HS-5 (cell line): ENCODE data around the gene ZYG11B.
"Not testable (repeated sequence)": the region's sequence is repeated elsewhere in the genome, so short reads cannot be mapped to it uniquely, and the experiment has no call there.

ENCODE experiments used
- DNase-seq: peaks from one replicate; pipeline ENCODE4 v3.0.0-alpha.2; 2012; ENCODE audit warnings: low read depth

The ZYG11B gene

GRCh38 chr1:52852854-52853253 is 126.6 kb downstream of the ZYG11B start:
- no peak for DNase-seq

GRCh38 chr1:52855584-52855983 is 129.3 kb downstream of the ZYG11B start:
- no peak for DNase-seq

GRCh38 chr1:52856026-52856425 is 129.8 kb downstream of the ZYG11B start:
- no peak for DNase-seq

GRCh38 chr1:52857443-52857842 is 131.2 kb downstream of the ZYG11B start:
- no peak for DNase-seq

GRCh38 chr1:52862666-52863458 is 136.6 kb downstream of the ZYG11B start:
- DNase-seq: no peak

- DNase-seq: no peak
These were observed 141.0 kb downstream of the ZYG11B start for GRCh38 chr1:52867087-52867863.

- DNase-seq: not testable (repeated sequence)
These were observed 143.5 kb downstream of the ZYG11B start for GRCh38 chr1:52869727-52870126.

- DNase-seq: no peak
These were observed 150.6 kb downstream of the ZYG11B start for GRCh38 chr1:52876843-52877242.
